Omental fat pad (tissue), 4 donors: Measurements from ENCODE around the gene MTARC2. TPM values are rescaled to one million over a fixed set of nuclear protein-coding genes. Genes with fewer than 3 reads are reported as not detected.
A peak's percentile ranks its signal among the peaks of the same experiment; 100 is the strongest.

Source experiments
- ATAC-seq: fragments of 150-250 bp; one replicate; pipeline ENCODE4 v1.9.1; 2016; ENCODE audit warnings: mild to moderate bottlenecking, moderate library complexity; ENCODE audit not compliant: low FRiP score
- DNase-seq: peaks from one replicate; pipeline ENCODE4 v3.0.0-alpha.2; 2019; ENCODE audit warnings: low spot score
- total RNA-seq, 4 donors: library from RNA; depleted of rRNA; stranded (reverse); fragments of >200 nt; gene quantifications; one replicate each; pipeline ENCODE4 v1.1.0, GENCODE V29; 2016
- TF ChIP-seq, protein P1 (sequence below), 3 donors: fragments of 450-650 bp; IDR thresholded peaks; one replicate each; pipeline ENCODE4 v1.5.1; 2016 to 2017; ENCODE audit warnings: antibody characterized with exemption in 3 of 3, mild to moderate bottlenecking in 3 of 3, moderate library complexity in 2 of 3

MTARC2 gene
- total RNA-seq, 4 donors from 2014 or later, result 15.7 to 31.6 (median 26.7) TPM

DNA sequence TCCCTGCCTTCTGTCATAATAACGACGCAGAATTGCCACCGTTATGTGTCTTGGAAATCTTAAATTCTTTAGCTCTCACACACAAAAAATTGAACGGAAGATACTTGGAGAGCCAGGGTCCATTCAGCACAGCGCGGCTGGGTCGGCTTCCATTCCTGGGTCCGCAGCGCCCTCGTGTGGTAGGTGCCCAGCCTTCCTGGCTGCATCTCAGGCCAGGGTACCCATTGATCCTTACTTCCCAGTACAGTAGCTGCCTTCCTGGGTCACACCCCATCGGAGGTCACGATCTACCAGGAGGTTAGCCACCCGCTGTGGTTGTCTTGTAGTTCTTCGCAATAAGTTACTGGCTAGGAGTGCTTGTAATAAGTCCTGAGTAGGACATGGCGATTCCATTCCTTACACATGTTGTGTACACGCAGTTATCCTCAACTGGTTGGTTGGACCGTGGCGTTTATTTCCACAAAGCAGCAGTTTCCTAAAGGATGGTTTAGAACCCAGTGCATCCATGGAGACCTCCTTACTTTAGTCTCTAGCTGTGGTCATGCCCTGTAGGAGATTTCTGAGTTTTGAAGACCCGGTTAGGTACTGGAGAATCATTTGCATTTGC is 28.7 kb downstream of the MTARC2 start:
- ATAC-seq, result peak; percentile 88
- DNase-seq, result peak; percentile 87
- TF ChIP-seq, protein P1, sequence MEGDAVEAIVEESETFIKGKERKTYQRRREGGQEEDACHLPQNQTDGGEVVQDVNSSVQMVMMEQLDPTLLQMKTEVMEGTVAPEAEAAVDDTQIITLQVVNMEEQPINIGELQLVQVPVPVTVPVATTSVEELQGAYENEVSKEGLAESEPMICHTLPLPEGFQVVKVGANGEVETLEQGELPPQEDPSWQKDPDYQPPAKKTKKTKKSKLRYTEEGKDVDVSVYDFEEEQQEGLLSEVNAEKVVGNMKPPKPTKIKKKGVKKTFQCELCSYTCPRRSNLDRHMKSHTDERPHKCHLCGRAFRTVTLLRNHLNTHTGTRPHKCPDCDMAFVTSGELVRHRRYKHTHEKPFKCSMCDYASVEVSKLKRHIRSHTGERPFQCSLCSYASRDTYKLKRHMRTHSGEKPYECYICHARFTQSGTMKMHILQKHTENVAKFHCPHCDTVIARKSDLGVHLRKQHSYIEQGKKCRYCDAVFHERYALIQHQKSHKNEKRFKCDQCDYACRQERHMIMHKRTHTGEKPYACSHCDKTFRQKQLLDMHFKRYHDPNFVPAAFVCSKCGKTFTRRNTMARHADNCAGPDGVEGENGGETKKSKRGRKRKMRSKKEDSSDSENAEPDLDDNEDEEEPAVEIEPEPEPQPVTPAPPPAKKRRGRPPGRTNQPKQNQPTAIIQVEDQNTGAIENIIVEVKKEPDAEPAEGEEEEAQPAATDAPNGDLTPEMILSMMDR (IDR thresholded peaks at IDR 0.05), result peak in 2 of 3 donors; percentile 4 to 85

- TF ChIP-seq, protein P1 (IDR thresholded peaks at IDR 0.05), result no peak
- DNase-seq (no peak), ATAC-seq (no peak)
Observed at GRCh38 chr1:220783453-220783852, 35.3 kb downstream of the MTARC2 start.

DNA sequence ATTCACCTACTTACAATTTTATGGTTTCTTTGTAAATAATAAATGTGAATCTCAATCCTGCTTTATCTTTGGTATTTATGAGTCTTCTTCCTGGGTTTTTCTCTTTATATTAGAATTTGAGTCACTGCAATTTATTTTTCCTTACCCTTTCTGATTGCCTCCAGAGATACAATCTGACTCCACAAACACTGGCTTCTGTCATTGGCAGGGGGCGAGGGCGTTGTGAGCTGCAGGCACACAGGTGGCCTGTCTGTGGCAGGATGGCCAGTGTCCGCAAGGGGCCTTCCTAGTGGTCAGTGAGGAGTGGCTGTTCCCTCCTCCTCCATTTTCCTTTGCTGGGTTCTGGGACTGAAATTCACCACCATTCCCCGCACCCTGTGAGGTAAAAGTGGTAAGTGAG is 36.6 kb downstream of the MTARC2 start:
- TF ChIP-seq, protein P1 (IDR thresholded peaks at IDR 0.05), result no peak
- ATAC-seq, result no peak
- DNase-seq, result no peak

DNA sequence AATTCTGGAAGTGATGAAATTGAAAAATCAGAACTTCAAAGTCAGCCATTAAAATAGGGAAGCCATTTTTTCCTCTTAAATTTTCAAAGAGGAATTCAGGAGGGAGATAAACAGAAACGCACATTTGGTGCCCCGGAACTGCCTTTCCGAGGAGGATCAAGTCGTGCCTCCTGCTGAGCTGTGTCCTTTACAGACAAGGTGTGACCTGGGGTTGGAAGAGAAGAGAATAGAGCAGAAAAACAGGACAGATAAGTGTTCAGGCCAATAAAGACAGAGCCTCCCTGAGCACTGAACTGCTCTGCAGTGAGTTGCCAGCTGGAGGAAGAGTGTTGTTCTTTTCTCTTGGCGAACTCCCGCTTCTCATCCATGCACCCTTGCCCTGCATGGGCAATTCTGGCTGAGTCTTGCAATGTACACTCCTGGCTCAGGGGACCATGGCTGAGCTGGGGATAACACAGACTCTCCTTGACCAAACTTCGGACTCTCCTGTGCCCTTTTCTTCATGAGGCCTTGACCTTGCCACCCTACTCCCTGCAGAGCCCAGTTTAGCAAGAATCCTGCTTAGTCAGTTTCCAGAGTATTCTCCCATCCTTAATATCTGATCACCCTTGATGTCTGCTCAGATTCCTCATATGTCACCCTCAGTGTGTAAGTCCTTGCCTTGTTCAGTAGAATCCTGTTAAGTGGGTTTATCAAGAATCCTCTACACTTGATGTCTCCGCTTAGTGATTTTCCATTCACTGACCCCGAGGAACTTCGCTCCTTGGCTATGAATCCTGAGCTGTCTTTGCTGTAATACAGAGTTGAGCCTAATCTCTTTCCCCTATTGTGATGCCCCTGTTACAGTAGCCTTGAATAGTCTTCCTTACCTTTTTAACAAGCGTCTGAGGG is 37.3 kb downstream of the MTARC2 start:
- DNase-seq (no peak), ATAC-seq (no peak)
- TF ChIP-seq, protein P1 (IDR thresholded peaks at IDR 0.05), result no peak

DNA sequence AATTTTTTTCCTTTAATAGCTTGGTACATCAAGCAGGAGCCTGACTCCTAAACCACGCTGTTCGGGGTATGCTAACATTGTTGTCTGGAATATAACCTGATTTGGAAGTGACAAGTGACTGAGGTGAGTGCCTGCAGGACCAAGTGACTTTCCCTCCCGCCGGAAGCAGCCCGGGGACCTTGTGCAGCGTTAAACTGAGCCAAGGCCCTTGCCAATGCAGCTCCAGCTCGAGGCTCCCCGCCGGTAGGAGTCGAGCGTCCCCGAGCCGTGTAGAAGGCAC is 37.9 kb downstream of the MTARC2 start:
- DNase-seq (no peak), ATAC-seq (peak; percentile 11)
- TF ChIP-seq, protein P1 (IDR thresholded peaks at IDR 0.05), result no peak

GRCh38 chr1:220786337-220787068 is 38.4 kb downstream of the MTARC2 start, which contains the start of gene MTARC1:
TSS of gene MTARC1 (plus strand) at chr1:220786913. CDS start at chr1:220786945, 32 bp downstream.
- ATAC-seq (peak; percentile 77), DNase-seq (no peak)
- TF ChIP-seq, protein P1 (IDR thresholded peaks at IDR 0.05), result no peak
